Skeletal muscle tissue (tissue), 4 donors: ENCODE data around the gene IL21. TPM values are rescaled to one million over a fixed set of nuclear protein-coding genes. Genes with fewer than 3 reads are reported as not detected.

ENCODE experiments used
- H3K27ac ChIP-seq: one replicate; pipeline ENCODE4 v1.7.0; 2013; ENCODE audit warnings: mild to moderate bottlenecking, low read depth, low read length, inconsistent platforms
- H3K27me3 ChIP-seq, 3 donors: one replicate each; pipeline ENCODE4 v1.7.0; 2013; ENCODE audit warnings: low read length in 3 of 3; ENCODE audit not compliant: control insufficient read depth in 3 of 3, insufficient read depth in 3 of 3
- H3K36me3 ChIP-seq, 3 donors: one replicate each; pipeline ENCODE4 v1.7.0; 2013; ENCODE audit warnings: low read length in 3 of 3; ENCODE audit not compliant: control insufficient read depth in 3 of 3, insufficient read depth in 3 of 3
- H3K4me1 ChIP-seq, 3 donors: one replicate each; pipeline ENCODE4 v1.7.0; 2013; ENCODE audit warnings: low read length in 3 of 3, mild to moderate bottlenecking in 3 of 3; ENCODE audit not compliant: control insufficient read depth in 3 of 3, insufficient read depth in 3 of 3
- H3K4me3 ChIP-seq, 3 donors: one replicate each; pipeline ENCODE4 v1.7.0; 2013; ENCODE audit warnings: low read length in 3 of 3
- H3K9ac ChIP-seq, 3 donors: one replicate each; pipeline ENCODE4 v1.7.0; 2013; ENCODE audit warnings: low read length in 3 of 3, mild to moderate bottlenecking in 3 of 3, moderate library complexity in 2 of 3, low read depth in 1 of 3
- H3K9me3 ChIP-seq, 3 donors: one replicate each; pipeline ENCODE4 v1.7.0; 2013; ENCODE audit warnings: low read length in 3 of 3; ENCODE audit not compliant: control insufficient read depth in 3 of 3
- total RNA-seq: library from RNA; depleted of rRNA; stranded (reverse); fragments of >200 nt; gene quantifications from one replicate; pipeline ENCODE4 v1.2.3, GENCODE V29; 2014
- donor health status: Osteomylitis.

Gene IL21
- total RNA-seq, 1 donor from 2014 or later: not detected

GRCh38 chr4:122636697-122637096, 15.8 kb upstream of the IL21 start:
- Histone ChIP-seq H3K9ac (no peak overlapping the region), H3K36me3 (no peaks in the 10 kb centered on the region), H3K4me3 (no peak overlapping the region), H3K27me3 (no peaks in the 10 kb centered on the region), H3K9me3 (no peaks in the 10 kb centered on the region), H3K4me1 (no peaks in the 10 kb centered on the region), H3K27ac (no peak overlapping the region)

- Histone ChIP-seq H3K4me3 (no peak overlapping the region), H3K27me3 (no peaks in the 10 kb centered on the region), H3K27ac (no peak overlapping the region), H3K36me3 (no peaks in the 10 kb centered on the region), H3K9ac (no peak overlapping the region), H3K9me3 (no peaks in the 10 kb centered on the region), H3K4me1 (no peaks in the 10 kb centered on the region)
Measured at GRCh38 chr4:122635205-122635604, 14.3 kb upstream of the IL21 start.

- peaks cover 0 to 3% (median 0%) of the 10 kb centered on the region in 3 donors for H3K27me3 ChIP-seq
- H3K4me1 ChIP-seq: no peaks in the 10 kb centered on the region
- H3K36me3 ChIP-seq: no peaks in the 10 kb centered on the region
- H3K4me3 ChIP-seq: no peak overlapping the region
- H3K9me3 ChIP-seq: no peaks in the 10 kb centered on the region
- H3K27ac ChIP-seq: no peak overlapping the region
- no peak overlapping the region for H3K9ac ChIP-seq
Measured at GRCh38 chr4:122633211-122633610, 12.3 kb upstream of the IL21 start.

GRCh38 chr4:122632396-122633143, 11.7 kb upstream of the IL21 start:
- Histone ChIP-seq H3K36me3 (no peaks in the 10 kb centered on the region), H3K4me1 (no peaks in the 10 kb centered on the region), H3K4me3 (no peak overlapping the region), H3K27me3 (peaks cover 0 to 3% (median 0%) of the 10 kb centered on the region in 3 donors), H3K27ac (no peak overlapping the region), H3K9ac (no peak overlapping the region), H3K9me3 (no peaks in the 10 kb centered on the region)

GRCh38 chr4:122625156-122625555, 4.3 kb upstream of the IL21 start:
- Histone ChIP-seq H3K9ac (no peak overlapping the region), H3K36me3 (no peaks in the 10 kb centered on the region), H3K4me1 (no peaks in the 10 kb centered on the region), H3K9me3 (no peaks in the 10 kb centered on the region), H3K27ac (no peak overlapping the region), H3K4me3 (no peak overlapping the region), H3K27me3 (peaks cover 0 to 3% (median 0%) of the 10 kb centered on the region in 3 donors)

GRCh38 chr4:122624205-122624604, 3.3 kb upstream of the IL21 start:
- H3K4me3 ChIP-seq: no peak overlapping the region
- H3K36me3 ChIP-seq: no peaks in the 10 kb centered on the region
- H3K27ac ChIP-seq: no peak overlapping the region
- H3K27me3 ChIP-seq: no peaks in the 10 kb centered on the region
- no peak overlapping the region for H3K9ac ChIP-seq
- H3K9me3 ChIP-seq: no peaks in the 10 kb centered on the region
- no peaks in the 10 kb centered on the region for H3K4me1 ChIP-seq

- H3K4me3 ChIP-seq: no peak overlapping the region
- no peaks in the 10 kb centered on the region for H3K9me3 ChIP-seq
- H3K4me1 ChIP-seq: no peaks in the 10 kb centered on the region
- no peaks in the 10 kb centered on the region for H3K27me3 ChIP-seq
- H3K9ac ChIP-seq: no peak overlapping the region
- no peaks in the 10 kb centered on the region for H3K36me3 ChIP-seq
- H3K27ac ChIP-seq: no peak overlapping the region
Measured at GRCh38 chr4:122623637-122624166, 2.8 kb upstream of the IL21 start.

- H3K27me3 ChIP-seq: no peaks in the 10 kb centered on the region
- H3K9me3 ChIP-seq: no peaks in the 10 kb centered on the region
- no peak overlapping the region for H3K27ac ChIP-seq
- H3K4me1 ChIP-seq: no peaks in the 10 kb centered on the region
- no peaks in the 10 kb centered on the region for H3K36me3 ChIP-seq
- no peak overlapping the region for H3K4me3 ChIP-seq
- H3K9ac ChIP-seq: no peak overlapping the region
Measured at GRCh38 chr4:122622400-122622799, 1.5 kb upstream of the IL21 start.

- Histone ChIP-seq H3K4me3 (no peak overlapping the region), H3K4me1 (no peaks in the 10 kb centered on the region), H3K27me3 (no peaks in the 10 kb centered on the region), H3K9me3 (no peaks in the 10 kb centered on the region), H3K27ac (no peak overlapping the region), H3K9ac (no peak overlapping the region), H3K36me3 (no peaks in the 10 kb centered on the region)
Measured at GRCh38 chr4:122619611-122620010, 1.3 kb downstream of the IL21 start.

GRCh38 chr4:122617597-122618593, 3.0 kb downstream of the IL21 start:
- no peak overlapping the region for H3K27ac ChIP-seq
- H3K4me3 ChIP-seq: no peak overlapping the region

More at GRCh38 chr4:122617597-122618593, 3.0 kb downstream of the IL21 start:
- Histone ChIP-seq H3K36me3 (no peaks in the 10 kb centered on the region), H3K27me3 (no peaks in the 10 kb centered on the region), H3K9ac (no peak overlapping the region), H3K9me3 (no peaks in the 10 kb centered on the region), H3K4me1 (no peaks in the 10 kb centered on the region)
